NCI-H2029 treated with DMSO at 0.1 percent for 48 hours (cell line): ENCODE results near the gene SYNE4.

Experiments used
- DNase-seq: peaks from one replicate; lab custom pipeline; 2025; lab: John Stamatoyannopoulos, UW

The SYNE4 gene

GRCh38 chr19:35955881-35956634 lies 52.6 kb downstream of the SYNE4 start:
- no peak for DNase-seq
